Measurements from ENCODE around the gene DDX19B. TPM values are rescaled to one million over a fixed set of nuclear protein-coding genes. Genes with fewer than 3 reads are reported as not detected.
"Not testable (repeated sequence)": the region's sequence is repeated elsewhere in the genome, so short reads cannot be mapped to it uniquely, and the experiment has no call there.

The DDX19B gene
- total RNA-seq, 1 donor from 2014 or later = 45.2 TPM

GRCh38 chr16:70271696-70272095 lies 27.3 kb upstream of the DDX19B start:
- H3K36me3 Mint-ChIP-seq (ENCODE audit: low read depth) = peaks cover 20% of the 10 kb centered on the region
- TF ChIP-seq, protein P1, sequence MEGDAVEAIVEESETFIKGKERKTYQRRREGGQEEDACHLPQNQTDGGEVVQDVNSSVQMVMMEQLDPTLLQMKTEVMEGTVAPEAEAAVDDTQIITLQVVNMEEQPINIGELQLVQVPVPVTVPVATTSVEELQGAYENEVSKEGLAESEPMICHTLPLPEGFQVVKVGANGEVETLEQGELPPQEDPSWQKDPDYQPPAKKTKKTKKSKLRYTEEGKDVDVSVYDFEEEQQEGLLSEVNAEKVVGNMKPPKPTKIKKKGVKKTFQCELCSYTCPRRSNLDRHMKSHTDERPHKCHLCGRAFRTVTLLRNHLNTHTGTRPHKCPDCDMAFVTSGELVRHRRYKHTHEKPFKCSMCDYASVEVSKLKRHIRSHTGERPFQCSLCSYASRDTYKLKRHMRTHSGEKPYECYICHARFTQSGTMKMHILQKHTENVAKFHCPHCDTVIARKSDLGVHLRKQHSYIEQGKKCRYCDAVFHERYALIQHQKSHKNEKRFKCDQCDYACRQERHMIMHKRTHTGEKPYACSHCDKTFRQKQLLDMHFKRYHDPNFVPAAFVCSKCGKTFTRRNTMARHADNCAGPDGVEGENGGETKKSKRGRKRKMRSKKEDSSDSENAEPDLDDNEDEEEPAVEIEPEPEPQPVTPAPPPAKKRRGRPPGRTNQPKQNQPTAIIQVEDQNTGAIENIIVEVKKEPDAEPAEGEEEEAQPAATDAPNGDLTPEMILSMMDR (conservative IDR thresholded peaks at IDR 0.05) = no peak
- no peaks in the 10 kb centered on the region for H3K9me3 Mint-ChIP-seq
- no peaks in the 10 kb centered on the region for H3K4me1 Mint-ChIP-seq
- H3K4me3 Mint-ChIP-seq = no peak overlapping the region
- no peaks in the 10 kb centered on the region for H3K27me3 Mint-ChIP-seq (ENCODE audit: low read depth)
- H3K27ac Mint-ChIP-seq (ENCODE audit: unreplicated experiment) = no peak overlapping the region
- no peak for DNase-seq (ENCODE audit: low read depth, low spot score)

- no peaks in the 10 kb centered on the region for H3K4me1 Mint-ChIP-seq
- peaks cover 22% of the 10 kb centered on the region for H3K36me3 Mint-ChIP-seq (ENCODE audit: low read depth)
- peak overlapping the region; percentile 15 for H3K27ac Mint-ChIP-seq (ENCODE audit: unreplicated experiment)
- no peak for DNase-seq (ENCODE audit: low read depth, low spot score)
- H3K27me3 Mint-ChIP-seq (ENCODE audit: low read depth) = no peaks in the 10 kb centered on the region
- H3K9me3 Mint-ChIP-seq = no peaks in the 10 kb centered on the region
- H3K4me3 Mint-ChIP-seq = no peak overlapping the region
- TF ChIP-seq, protein P1 (conservative IDR thresholded peaks at IDR 0.05) = no peak
Observed at GRCh38 chr16:70276392-70276791, 22.6 kb upstream of the DDX19B start.

GRCh38 chr16:70287304-70287971 lies 11.5 kb upstream of the DDX19B start:
- H3K27me3 Mint-ChIP-seq (ENCODE audit: low read depth); H3K36me3 Mint-ChIP-seq (ENCODE audit: low read depth); DNase-seq (ENCODE audit: low read depth, low spot score); H3K9me3 Mint-ChIP-seq: not testable (repeated sequence)
- Mint-ChIP-seq H3K4me3 (peak overlapping the region; percentile 97), H3K27ac (ENCODE audit: unreplicated experiment) (peak overlapping the region; percentile 92), H3K4me1 (peaks cover 19% of the 10 kb centered on the region)

- TF ChIP-seq, protein P1 (conservative IDR thresholded peaks at IDR 0.05) = no peak
- peak; percentile 90 for DNase-seq (ENCODE audit: low read depth, low spot score)
- peaks cover 19% of the 10 kb centered on the region for H3K4me1 Mint-ChIP-seq
- no peaks in the 10 kb centered on the region for H3K9me3 Mint-ChIP-seq
- peak within 1 kb of the TSS; percentile 94 for H3K27ac Mint-ChIP-seq (ENCODE audit: unreplicated experiment)
- H3K36me3 Mint-ChIP-seq (ENCODE audit: low read depth) = peaks cover 2% of the 10 kb centered on the region
- peak within 1 kb of the TSS; percentile 97 for H3K4me3 Mint-ChIP-seq
- no peaks in the 10 kb centered on the region for H3K27me3 Mint-ChIP-seq (ENCODE audit: low read depth)
Observed at GRCh38 chr16:70289229-70290094, 9.5 kb upstream of the DDX19B start, which contains the start of gene AARS1. TSS of gene AARS1 (minus strand) at chr16:70289506. CDS start at chr16:70282763, 6,743 bp downstream.

GRCh38 chr16:70290949-70291519 lies 8.0 kb upstream of the DDX19B start:
- TF ChIP-seq, protein P1 (conservative IDR thresholded peaks at IDR 0.05) = no peak
- Mint-ChIP-seq H3K9me3 (no peaks in the 10 kb centered on the region), H3K27ac (ENCODE audit: unreplicated experiment) (no peak overlapping the region), H3K4me3 (peak overlapping the region; percentile 15), H3K4me1 (peaks cover 15% of the 10 kb centered on the region), H3K36me3 (ENCODE audit: low read depth) (peaks cover 2% of the 10 kb centered on the region), H3K27me3 (ENCODE audit: low read depth) (no peaks in the 10 kb centered on the region)
- no peak for DNase-seq (ENCODE audit: low read depth, low spot score)

GRCh38 chr16:70292148-70292547 lies 6.8 kb upstream of the DDX19B start:
- not testable (repeated sequence) for H3K27me3 Mint-ChIP-seq (ENCODE audit: low read depth); DNase-seq (ENCODE audit: low read depth, low spot score); H3K36me3 Mint-ChIP-seq (ENCODE audit: low read depth); H3K27ac Mint-ChIP-seq (ENCODE audit: unreplicated experiment); H3K9me3 Mint-ChIP-seq
- peak overlapping the region; percentile 39 for H3K4me3 Mint-ChIP-seq
- peaks cover 15% of the 10 kb centered on the region for H3K4me1 Mint-ChIP-seq
